Measurements from ENCODE around the gene HEXD.

The HEXD gene

DNA sequence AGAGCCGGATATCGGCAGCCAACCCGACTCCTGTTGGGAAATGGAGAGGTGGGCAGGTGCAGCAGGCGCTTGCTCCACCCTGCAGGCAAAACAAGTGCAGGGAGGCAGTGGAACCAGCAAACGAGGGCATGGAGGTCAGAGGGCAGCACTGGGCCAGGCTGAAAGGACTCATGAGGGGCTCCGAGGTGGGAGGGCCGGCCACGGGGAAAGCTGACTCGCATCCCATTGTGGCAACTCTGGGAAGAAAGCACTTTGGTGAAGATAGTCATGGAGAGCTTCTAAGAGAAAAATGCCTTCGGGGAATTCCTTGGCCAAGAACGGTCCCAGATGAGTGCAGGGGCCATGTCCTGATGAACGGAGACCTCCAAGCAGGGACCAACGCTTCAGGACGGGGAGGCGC is 28.0 kb downstream of the HEXD start:
- no peak for TF ChIP-seq TAF1 (IDR thresholded peaks at IDR 0.05; ENCODE audit: borderline replicate concordance, insufficient read depth, low read length)
- no peak for TF ChIP-seq SIN3A (IDR thresholded peaks at IDR 0.05; ENCODE audit: borderline replicate concordance, insufficient read depth, low read length)
- TF ChIP-seq POLR2AphosphoS5 (IDR thresholded peaks at IDR 0.05; ENCODE audit: low read depth, low read length): no peak
- TF ChIP-seq, protein P1, sequence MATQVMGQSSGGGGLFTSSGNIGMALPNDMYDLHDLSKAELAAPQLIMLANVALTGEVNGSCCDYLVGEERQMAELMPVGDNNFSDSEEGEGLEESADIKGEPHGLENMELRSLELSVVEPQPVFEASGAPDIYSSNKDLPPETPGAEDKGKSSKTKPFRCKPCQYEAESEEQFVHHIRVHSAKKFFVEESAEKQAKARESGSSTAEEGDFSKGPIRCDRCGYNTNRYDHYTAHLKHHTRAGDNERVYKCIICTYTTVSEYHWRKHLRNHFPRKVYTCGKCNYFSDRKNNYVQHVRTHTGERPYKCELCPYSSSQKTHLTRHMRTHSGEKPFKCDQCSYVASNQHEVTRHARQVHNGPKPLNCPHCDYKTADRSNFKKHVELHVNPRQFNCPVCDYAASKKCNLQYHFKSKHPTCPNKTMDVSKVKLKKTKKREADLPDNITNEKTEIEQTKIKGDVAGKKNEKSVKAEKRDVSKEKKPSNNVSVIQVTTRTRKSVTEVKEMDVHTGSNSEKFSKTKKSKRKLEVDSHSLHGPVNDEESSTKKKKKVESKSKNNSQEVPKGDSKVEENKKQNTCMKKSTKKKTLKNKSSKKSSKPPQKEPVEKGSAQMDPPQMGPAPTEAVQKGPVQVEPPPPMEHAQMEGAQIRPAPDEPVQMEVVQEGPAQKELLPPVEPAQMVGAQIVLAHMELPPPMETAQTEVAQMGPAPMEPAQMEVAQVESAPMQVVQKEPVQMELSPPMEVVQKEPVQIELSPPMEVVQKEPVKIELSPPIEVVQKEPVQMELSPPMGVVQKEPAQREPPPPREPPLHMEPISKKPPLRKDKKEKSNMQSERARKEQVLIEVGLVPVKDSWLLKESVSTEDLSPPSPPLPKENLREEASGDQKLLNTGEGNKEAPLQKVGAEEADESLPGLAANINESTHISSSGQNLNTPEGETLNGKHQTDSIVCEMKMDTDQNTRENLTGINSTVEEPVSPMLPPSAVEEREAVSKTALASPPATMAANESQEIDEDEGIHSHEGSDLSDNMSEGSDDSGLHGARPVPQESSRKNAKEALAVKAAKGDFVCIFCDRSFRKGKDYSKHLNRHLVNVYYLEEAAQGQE (IDR thresholded peaks at IDR 0.05; ENCODE audit: insufficient read depth in 1 of 2, low read depth in 2 of 2, low read length in 2 of 2): no peak
- TF ChIP-seq FOXP2 (optimal IDR thresholded peaks at IDR 0.05; ENCODE audit: borderline replicate concordance, extremely low read depth, extremely low read length, insufficient read depth): no peak

DNA sequence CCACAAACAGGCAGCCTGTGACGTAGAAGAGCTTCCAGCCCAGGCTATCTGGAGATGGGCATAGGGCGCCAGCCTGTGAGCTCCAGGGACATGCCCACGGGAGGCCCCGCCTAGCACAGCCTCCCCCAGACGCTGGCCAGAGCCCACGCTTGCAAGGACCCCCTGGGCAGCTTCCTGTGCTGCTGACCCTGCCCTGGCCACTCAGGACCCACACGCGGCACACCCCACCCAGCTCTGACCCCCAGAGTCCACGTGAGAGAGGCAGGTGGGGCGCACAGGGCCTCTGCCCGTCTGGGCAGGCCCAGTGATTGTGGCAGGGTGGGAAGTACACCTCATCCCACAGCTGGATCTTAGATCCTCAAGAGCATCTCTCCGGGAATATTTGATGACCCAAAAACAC is 28.5 kb downstream of the HEXD start:
- no peak for TF ChIP-seq FOXP2 (optimal IDR thresholded peaks at IDR 0.05; ENCODE audit: borderline replicate concordance, extremely low read depth, extremely low read length, insufficient read depth)
- TF ChIP-seq POLR2AphosphoS5 (IDR thresholded peaks at IDR 0.05; ENCODE audit: low read depth, low read length): no peak
- TF ChIP-seq SIN3A (IDR thresholded peaks at IDR 0.05; ENCODE audit: borderline replicate concordance, insufficient read depth, low read length): no peak
- no peak for TF ChIP-seq TAF1 (IDR thresholded peaks at IDR 0.05; ENCODE audit: borderline replicate concordance, insufficient read depth, low read length)
- TF ChIP-seq, protein P1 (IDR thresholded peaks at IDR 0.05; ENCODE audit: insufficient read depth in 1 of 2, low read depth in 2 of 2, low read length in 2 of 2): no peak

DNA sequence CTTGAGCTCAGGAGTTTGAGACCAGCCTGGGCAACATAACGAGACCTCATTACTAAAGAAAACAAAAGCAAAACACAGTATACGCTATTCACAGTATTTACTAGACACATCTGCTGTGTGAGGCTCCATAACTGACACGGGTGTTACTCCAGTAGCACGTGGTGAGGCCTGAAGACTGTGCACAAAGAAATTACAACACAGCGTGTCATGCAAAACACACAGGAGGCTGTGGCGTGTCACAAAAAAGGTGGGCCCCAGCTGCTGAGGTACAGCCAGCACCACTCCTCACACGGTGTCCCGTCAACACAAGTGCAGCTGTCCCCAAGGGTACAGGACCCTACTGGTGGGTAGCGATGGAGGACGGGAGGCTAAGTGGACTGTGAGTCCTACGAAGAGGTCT is 29.7 kb downstream of the HEXD start:
- no peak for TF ChIP-seq TAF1 (IDR thresholded peaks at IDR 0.05; ENCODE audit: borderline replicate concordance, insufficient read depth, low read length)

DNA sequence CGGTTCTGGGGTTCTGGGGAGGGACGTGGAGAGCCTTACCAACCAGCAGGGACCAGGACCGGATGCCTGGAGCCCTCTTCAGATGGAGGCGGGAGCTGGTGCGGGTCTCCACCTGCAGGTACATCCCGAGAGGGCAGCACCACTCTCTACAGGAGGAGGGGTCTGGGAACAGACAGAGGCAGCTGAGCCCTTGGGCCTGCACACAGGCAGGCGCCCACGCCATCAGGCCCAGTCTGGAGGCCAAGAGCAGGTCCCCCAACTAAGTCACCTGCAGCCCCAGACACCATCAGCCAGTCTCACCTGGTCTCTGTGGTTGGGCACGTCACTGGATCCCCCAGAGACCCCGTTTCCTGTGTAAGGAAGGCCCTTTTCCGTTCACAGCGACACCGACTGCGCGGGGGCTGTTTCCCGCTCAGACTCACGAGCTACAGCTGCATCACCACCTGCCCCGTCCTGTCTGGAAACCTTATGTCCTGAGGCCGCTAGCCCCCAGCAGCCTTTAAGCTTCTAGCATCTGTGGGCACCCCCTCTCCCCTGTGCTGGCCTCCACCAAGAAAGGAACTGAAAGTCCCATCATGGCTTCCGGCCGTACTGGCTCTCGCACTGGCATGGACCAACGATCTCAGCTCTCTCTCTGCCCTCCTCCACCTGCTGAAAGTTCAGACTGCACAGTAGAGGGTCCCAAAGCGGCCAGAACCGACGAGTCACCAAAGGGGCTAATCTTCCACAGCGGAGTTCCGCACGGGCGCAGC is 31.2 kb downstream of the HEXD start:
- TF ChIP-seq POLR2AphosphoS5 (IDR thresholded peaks at IDR 0.05; ENCODE audit: low read depth, low read length): no peak
- TF ChIP-seq TAF1 (IDR thresholded peaks at IDR 0.05; ENCODE audit: borderline replicate concordance, insufficient read depth, low read length): no peak
- TF ChIP-seq SIN3A (IDR thresholded peaks at IDR 0.05; ENCODE audit: borderline replicate concordance, insufficient read depth, low read length): no peak
- TF ChIP-seq, protein P1 (IDR thresholded peaks at IDR 0.05; ENCODE audit: insufficient read depth in 1 of 2, low read depth in 2 of 2, low read length in 2 of 2): no peak

DNA sequence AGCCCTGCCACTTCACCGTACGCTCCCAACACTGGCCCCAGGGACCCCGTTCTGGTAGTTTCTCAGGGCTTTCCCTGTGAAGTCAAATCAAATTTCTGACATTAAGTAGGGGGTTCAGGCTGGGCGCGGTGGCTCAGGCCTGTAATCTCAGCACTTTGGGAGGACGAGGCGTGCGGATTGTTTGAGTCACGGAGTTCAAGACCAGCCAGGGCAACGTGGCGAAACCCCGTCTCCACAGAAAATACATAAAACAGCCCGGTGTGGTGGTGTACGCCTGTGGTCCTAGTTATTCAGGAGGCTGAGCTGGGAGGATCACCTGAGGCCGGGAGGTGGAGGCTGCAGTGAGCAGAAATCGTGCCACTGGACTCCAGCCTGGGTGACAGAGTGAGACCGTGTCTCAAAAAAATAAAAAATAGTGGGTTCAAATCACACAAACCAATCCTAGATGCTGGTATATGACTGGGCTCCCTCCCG is 31.8 kb downstream of the HEXD start:
- TF ChIP-seq SIN3A (IDR thresholded peaks at IDR 0.05; ENCODE audit: borderline replicate concordance, insufficient read depth, low read length): no peak
- no peak for TF ChIP-seq POLR2AphosphoS5 (IDR thresholded peaks at IDR 0.05; ENCODE audit: low read depth, low read length)
- TF ChIP-seq, protein P1 (IDR thresholded peaks at IDR 0.05; ENCODE audit: insufficient read depth in 1 of 2, low read depth in 2 of 2, low read length in 2 of 2): no peak
- no peak for TF ChIP-seq FOXP2 (optimal IDR thresholded peaks at IDR 0.05; ENCODE audit: borderline replicate concordance, extremely low read depth, extremely low read length, insufficient read depth)
- TF ChIP-seq TAF1 (IDR thresholded peaks at IDR 0.05; ENCODE audit: borderline replicate concordance, insufficient read depth, low read length): no peak
